Mammary epithelial cell (primary cell): ENCODE results near the gene FAM9B.

Experiments used
- EZH2 ChIP-seq: IDR thresholded peaks from 2 replicates; pipeline ENCODE4 v1.6.1; 2012; ENCODE audit warnings: low read length, inconsistent platforms, borderline replicate concordance
- TF ChIP-seq, protein P1 (sequence below), 2 donors: IDR thresholded peaks in 1 of 2; conservative IDR thresholded peaks in 1 of 2; 2 replicates each; pipeline ENCODE4 v1.5.1; 2011 to 2012; ENCODE audit warnings: inconsistent platforms in 2 of 2, low read length in 2 of 2, mild to moderate bottlenecking in 2 of 2, control low read depth in 1 of 2, low read depth in 1 of 2; ENCODE audit not compliant: insufficient read depth in 1 of 2; ENCODE audit errors: extremely low read depth in 1 of 2

DNA sequence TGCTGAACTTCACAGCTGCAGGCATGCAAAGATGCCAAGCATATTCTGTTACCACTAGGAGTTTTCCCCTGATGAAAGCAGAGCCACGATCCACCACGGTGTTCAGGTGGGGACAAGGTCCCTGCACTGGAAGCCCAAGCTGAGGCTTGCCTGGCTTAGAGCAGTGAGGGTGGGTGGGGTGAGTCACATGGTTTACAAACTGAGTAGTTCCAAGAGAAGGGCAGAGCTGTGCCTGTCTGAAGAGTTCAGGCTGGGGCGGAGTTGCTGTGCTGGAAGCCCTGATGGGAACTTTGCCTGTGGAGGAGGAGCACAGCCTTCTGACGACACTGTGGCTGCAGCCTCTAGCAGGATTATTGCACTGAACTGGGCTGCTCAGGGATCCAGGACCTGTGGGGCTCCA is 45.5 kb downstream of the FAM9B start:
- TF ChIP-seq, protein P1, sequence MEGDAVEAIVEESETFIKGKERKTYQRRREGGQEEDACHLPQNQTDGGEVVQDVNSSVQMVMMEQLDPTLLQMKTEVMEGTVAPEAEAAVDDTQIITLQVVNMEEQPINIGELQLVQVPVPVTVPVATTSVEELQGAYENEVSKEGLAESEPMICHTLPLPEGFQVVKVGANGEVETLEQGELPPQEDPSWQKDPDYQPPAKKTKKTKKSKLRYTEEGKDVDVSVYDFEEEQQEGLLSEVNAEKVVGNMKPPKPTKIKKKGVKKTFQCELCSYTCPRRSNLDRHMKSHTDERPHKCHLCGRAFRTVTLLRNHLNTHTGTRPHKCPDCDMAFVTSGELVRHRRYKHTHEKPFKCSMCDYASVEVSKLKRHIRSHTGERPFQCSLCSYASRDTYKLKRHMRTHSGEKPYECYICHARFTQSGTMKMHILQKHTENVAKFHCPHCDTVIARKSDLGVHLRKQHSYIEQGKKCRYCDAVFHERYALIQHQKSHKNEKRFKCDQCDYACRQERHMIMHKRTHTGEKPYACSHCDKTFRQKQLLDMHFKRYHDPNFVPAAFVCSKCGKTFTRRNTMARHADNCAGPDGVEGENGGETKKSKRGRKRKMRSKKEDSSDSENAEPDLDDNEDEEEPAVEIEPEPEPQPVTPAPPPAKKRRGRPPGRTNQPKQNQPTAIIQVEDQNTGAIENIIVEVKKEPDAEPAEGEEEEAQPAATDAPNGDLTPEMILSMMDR (conservative IDR thresholded peaks at IDR 0.05 in 1 of 2, IDR thresholded peaks at IDR 0.05 in 1 of 2; ENCODE audit: extremely low read depth in 1 of 2, insufficient read depth in 1 of 2, low read depth in 1 of 2, low read length in 2 of 2), result no peak
- no peak for TF ChIP-seq EZH2
